ENCODE results near the gene DKK1.

DNA sequence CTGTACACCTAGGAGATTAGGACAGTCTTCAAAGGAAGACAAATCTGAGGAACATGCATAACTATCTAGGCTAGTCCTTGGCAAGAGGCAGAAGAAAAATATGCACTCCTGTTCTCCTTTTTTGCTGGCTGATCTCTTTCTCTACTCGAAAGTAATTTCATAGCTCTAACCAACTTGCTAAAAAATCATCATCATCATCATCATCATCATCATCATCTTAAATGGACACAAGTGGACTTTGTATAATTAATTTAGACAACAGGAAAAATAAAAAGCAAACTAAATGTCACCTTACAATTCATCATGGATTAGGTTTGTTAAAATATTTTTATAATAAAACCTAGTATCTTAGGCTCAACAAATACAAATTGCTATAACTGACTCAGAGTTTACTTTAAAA lies 47.2 kb upstream of the DKK1 start:
- TF ChIP-seq YY1 (IDR thresholded peaks at IDR 0.05; ENCODE audit: insufficient read depth, insufficient read length): no peak
- TF ChIP-seq SUZ12 (IDR thresholded peaks at IDR 0.05; ENCODE audit: extremely low read depth, insufficient read depth, insufficient read length): no peak

Measured in NT2/D1 (cell line).